ENCODE measurements around the gene CRB3. TPM values are rescaled to one million over a fixed set of nuclear protein-coding genes. Genes with fewer than 3 reads are reported as not detected.
"Not testable (repeated sequence)": the region's sequence is repeated elsewhere in the genome, so short reads cannot be mapped to it uniquely, and the experiment has no call there.

The CRB3 gene
- total RNA-seq, 4 donors from 2014 or later, result 0.75 TPM; not detected in 3

- DNase-seq, result no peak
These were observed 38.1 kb upstream of the CRB3 start for GRCh38 chr19:6425732-6426620.

GRCh38 chr19:6427131-6427530 lies 36.9 kb upstream of the CRB3 start:
- H3K4me1 ChIP-seq, result peaks cover 17 to 22% of the 10 kb centered on the region in 2 donors
- no peaks in the 10 kb centered on the region for H3K27me3 ChIP-seq
- H3K27ac ChIP-seq, result no peak overlapping the region
- H3K36me3 ChIP-seq, result no peaks in the 10 kb centered on the region
- ATAC-seq, result no peak
- no peak overlapping the region for H3K4me3 ChIP-seq
- no peak for DNase-seq
- in situ Hi-C loops (cut with MboI; ENCODE audit: low sequenced_read_pairs in 4 of 4), result no loop called here
- intact Hi-C loops (cut with DNase I; ENCODE audit: low total_unique reads), result loop anchor here (10.0 kb wide), 1 partner anchor 212 kb away; no protein-coding TSS in a partner anchor
- H3K9me3 ChIP-seq, result no peaks in the 10 kb centered on the region
- TF ChIP-seq CTCF (IDR thresholded peaks at IDR 0.05 in 4 of 5, conservative IDR thresholded peaks at IDR 0.05 in 1 of 5), result no peak
- no peak for TF ChIP-seq POLR2A (IDR thresholded peaks at IDR 0.05)

More at GRCh38 chr19:6425732-6426620, 38.1 kb upstream of the CRB3 start:
- no peaks in the 10 kb centered on the region for H3K9me3 ChIP-seq
- intact Hi-C loops (cut with DNase I; ENCODE audit: low total_unique reads), result loop anchor here (1.0 to 10.0 kb wide), 4 partner anchors 34 to 211 kb away; partner anchors contain the start of gene CLPP
- H3K4me3 ChIP-seq, result peak overlapping the region; percentile 36 to 81 (median 44)
- peak overlapping the region; percentile 84 to 91 (median 86) for H3K27ac ChIP-seq
- no peaks in the 10 kb centered on the region for H3K27me3 ChIP-seq
- peaks cover 20 to 24% of the 10 kb centered on the region in 2 donors for H3K4me1 ChIP-seq
- ATAC-seq, result no peak
- peaks cover 0 to 10% of the 10 kb centered on the region in 2 donors for H3K36me3 ChIP-seq
- no peak for TF ChIP-seq POLR2A (IDR thresholded peaks at IDR 0.05)
- in situ Hi-C loops (cut with MboI; ENCODE audit: low sequenced_read_pairs in 4 of 4), result no loop called here

DNA sequence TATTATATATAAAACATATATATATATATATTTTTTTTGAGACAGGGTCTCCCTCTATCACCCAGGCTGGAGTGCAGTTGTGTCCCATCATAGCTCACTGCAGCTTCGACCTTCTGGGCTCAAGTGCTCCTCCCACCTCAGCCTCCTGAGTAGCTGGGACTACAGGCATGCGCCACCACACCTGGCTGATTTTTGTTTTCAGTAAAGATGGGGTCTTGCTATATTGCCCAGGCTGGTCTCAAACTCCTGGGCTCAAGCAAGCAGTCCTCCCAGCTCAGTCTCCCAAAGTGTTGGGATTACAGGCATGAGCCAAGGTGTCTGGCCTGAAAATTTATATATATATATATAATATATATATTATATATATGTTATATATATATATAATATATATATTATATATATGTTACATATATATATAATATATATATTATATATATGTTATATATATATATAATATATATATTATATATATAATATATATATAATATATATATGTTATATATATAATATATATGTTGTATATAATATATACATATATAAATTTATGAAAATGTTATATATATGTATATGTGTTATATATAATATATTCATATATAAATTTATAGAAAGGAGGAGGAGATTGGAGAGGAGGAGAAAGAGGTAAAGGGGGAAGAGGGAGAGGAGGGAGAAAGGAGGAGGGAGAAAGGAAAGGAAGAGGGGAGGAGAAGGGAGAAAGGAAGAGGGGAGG lies 35.2 kb upstream of the CRB3 start:
- intact Hi-C loops (cut with DNase I; ENCODE audit: low total_unique reads), result loop anchor here (10.0 kb wide), 1 partner anchor 214 kb away; no protein-coding TSS in a partner anchor
- H3K4me1 ChIP-seq; DNase-seq; H3K27me3 ChIP-seq; ATAC-seq; H3K4me3 ChIP-seq; H3K27ac ChIP-seq; H3K9me3 ChIP-seq; in situ Hi-C loops (cut with MboI; ENCODE audit: low sequenced_read_pairs in 4 of 4); H3K36me3 ChIP-seq: not testable (repeated sequence)

DNA sequence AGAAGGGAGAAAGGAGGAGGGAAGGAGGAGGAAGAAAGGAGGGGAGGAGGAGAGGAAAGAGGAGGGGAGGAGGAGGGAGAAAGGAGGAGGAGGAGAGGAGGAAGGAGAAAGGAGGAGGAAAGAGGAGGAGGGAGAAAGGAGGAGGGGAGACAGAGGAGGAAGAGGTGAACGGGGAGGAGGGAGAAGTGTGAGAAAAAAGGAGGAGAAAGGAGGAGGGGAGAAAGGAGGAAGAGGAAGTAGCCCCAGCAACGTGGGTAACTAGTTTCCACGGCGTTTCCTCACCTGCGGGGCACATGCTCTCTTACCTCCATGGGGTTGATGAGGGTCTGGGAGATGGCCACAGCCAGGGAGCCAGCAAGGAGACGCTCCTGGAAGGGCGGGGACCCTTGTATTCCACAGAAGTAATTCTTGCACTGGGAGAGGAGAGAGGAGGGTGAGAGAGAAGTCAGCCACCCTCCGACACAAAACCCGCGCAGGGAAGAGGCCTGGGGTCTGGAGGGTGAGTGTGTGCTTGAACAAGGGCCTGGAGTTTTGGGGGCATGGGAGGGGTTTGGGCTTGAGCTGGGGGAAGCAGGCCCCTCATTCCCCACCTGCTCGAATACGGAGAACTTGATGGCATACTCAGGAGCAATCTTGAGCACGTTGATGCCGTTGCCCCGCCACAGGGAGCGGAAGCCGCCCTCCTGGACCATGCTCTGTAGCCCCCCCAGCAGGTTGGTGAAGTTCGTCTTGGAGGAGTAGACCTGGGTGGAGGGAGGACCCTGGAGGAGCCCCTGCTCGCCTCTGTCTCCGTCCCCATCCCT lies 34.5 kb upstream of the CRB3 start:
- DNase-seq, result no peak
- no peak for ATAC-seq
- H3K4me1 ChIP-seq, result peaks cover 4% of the 10 kb centered on the region in 2 donors
- no peak for TF ChIP-seq POLR2A (IDR thresholded peaks at IDR 0.05)
- no peaks in the 10 kb centered on the region for H3K27me3 ChIP-seq
- no peaks in the 10 kb centered on the region for H3K36me3 ChIP-seq
- intact Hi-C loops (cut with DNase I; ENCODE audit: low total_unique reads) (loop anchor here (10.0 kb wide), 1 partner anchor 215 kb away; no protein-coding TSS in a partner anchor), in situ Hi-C loops (cut with MboI; ENCODE audit: low sequenced_read_pairs in 4 of 4) (no loop called here)
- no peaks in the 10 kb centered on the region for H3K9me3 ChIP-seq
- H3K4me3 ChIP-seq, result no peak overlapping the region
- no peak overlapping the region for H3K27ac ChIP-seq

DNA sequence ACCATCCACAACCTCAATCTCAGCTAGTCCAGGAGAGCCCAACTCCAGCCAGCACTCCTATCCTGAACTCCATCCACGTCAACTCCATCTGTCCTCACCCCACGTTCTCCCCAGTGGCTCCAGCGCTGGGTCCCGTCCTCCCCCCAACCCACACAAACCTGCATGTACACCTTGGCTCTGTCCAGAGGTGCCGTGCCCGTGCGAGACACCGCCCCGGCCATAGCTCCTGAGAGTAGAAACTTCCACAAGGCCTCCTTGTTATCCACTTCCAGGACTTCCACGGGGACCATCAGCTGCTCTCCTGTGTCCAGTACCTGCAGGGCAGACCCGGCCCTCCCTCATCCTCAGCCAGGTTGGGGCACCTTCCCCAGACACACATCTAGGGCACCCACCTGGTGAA lies 32.2 kb upstream of the CRB3 start:
- H3K4me1 ChIP-seq, result no peaks in the 10 kb centered on the region
- intact Hi-C loops (cut with DNase I; ENCODE audit: low total_unique reads), result no loop called here
- ATAC-seq (no peak), DNase-seq (no peak)
- no peaks in the 10 kb centered on the region for H3K36me3 ChIP-seq
- H3K27me3 ChIP-seq, result no peaks in the 10 kb centered on the region
- no peaks in the 10 kb centered on the region for H3K9me3 ChIP-seq
- TF ChIP-seq CTCF (IDR thresholded peaks at IDR 0.05 in 4 of 5, conservative IDR thresholded peaks at IDR 0.05 in 1 of 5), result no peak
- TF ChIP-seq POLR2A (IDR thresholded peaks at IDR 0.05), result no peak
- H3K4me3 ChIP-seq, result no peak overlapping the region
- no peak overlapping the region for H3K27ac ChIP-seq
- in situ Hi-C loops (cut with MboI; ENCODE audit: low sequenced_read_pairs in 4 of 4), result no loop called here
